Smooth muscle cell (in vitro differentiated cells): ENCODE measurements around the gene PPP2R3A. TPM values are rescaled to one million over a fixed set of nuclear protein-coding genes. Genes with fewer than 3 reads are reported as not detected.

ENCODE experiments used
- DNase-seq: peaks from one replicate; lab custom pipeline; 2025; ENCODE audit not compliant: unreplicated experiment; lab: John Stamatoyannopoulos, UW
- H2AFZ ChIP-seq: fragments of 200-600 bp; sonication (generic); 2 replicates; pipeline ENCODE4 v1.6.0; 2016; ENCODE audit warnings: antibody characterized with exemption, low read depth, mild to moderate bottlenecking
- H3F3A ChIP-seq: fragments of 200-600 bp; sonication (generic); 2 replicates; pipeline ENCODE4 v1.6.0; 2017; ENCODE audit warnings: antibody characterized with exemption, low read depth
- H3K27ac ChIP-seq: fragments of 200-600 bp; sonication (generic); 2 replicates; pipeline ENCODE4 v1.5.1; 2016; ENCODE audit warnings: low read depth, mild to moderate bottlenecking
- H3K27me3 ChIP-seq: fragments of 200-600 bp; sonication (generic); 2 replicates; pipeline ENCODE4 v1.6.1; 2016; ENCODE audit warnings: low read depth, mild to moderate bottlenecking
- H3K36me3 ChIP-seq: fragments of 200-600 bp; sonication (generic); 2 replicates; pipeline ENCODE4 v1.5.1; 2016; ENCODE audit warnings: low read depth
- H3K4me1 ChIP-seq: fragments of 200-600 bp; sonication (generic); 2 replicates; pipeline ENCODE4 v1.5.1; 2016; ENCODE audit warnings: low read depth
- H3K4me2 ChIP-seq: fragments of 200-600 bp; sonication (generic); 2 replicates; pipeline ENCODE4 v1.6.0; 2016; ENCODE audit warnings: mild to moderate bottlenecking
- H3K4me3 ChIP-seq: fragments of 200-600 bp; sonication (generic); 2 replicates; pipeline ENCODE4 v1.5.1; 2016; ENCODE audit warnings: mild to moderate bottlenecking
- H3K79me2 ChIP-seq: fragments of 200-600 bp; sonication (generic); 2 replicates; pipeline ENCODE4 v1.6.0; 2016; ENCODE audit warnings: low read depth, mild to moderate bottlenecking
- H3K9ac ChIP-seq: fragments of 200-600 bp; sonication (generic); 2 replicates; pipeline ENCODE4 v1.6.0; 2016; ENCODE audit warnings: low read depth
- H3K9me3 ChIP-seq: fragments of 200-600 bp; sonication (generic); replicated peaks from 2 replicates; pipeline ENCODE4 v1.5.1; 2016; ENCODE audit warnings: low read depth
- H4K20me1 ChIP-seq: fragments of 200-600 bp; sonication (generic); 2 replicates; pipeline ENCODE4 v1.6.0; 2016; ENCODE audit warnings: low read depth
- CTCF ChIP-seq: fragments of 200-600 bp; sonication (generic); IDR thresholded peaks from 2 replicates; pipeline ENCODE4 v1.5.1; 2017; ENCODE audit warnings: borderline replicate concordance, mild to moderate bottlenecking, antibody characterized with exemption; ENCODE audit not compliant: insufficient read depth, poor library complexity, severe bottlenecking
- WGBS: methylation state at CpG from one replicate; pipeline ENCODE4 v1.1.7; 2016; ENCODE audit warnings: low lambda C conversion rate; 5-methylcytosine and 5-hydroxymethylcytosine counted together
- polyA plus RNA-seq: library from polyadenylated mRNA; unstranded; fragments of >200 nt; fragmentation: Nextera tagmentation; extraction: Ambion mirVana; gene quantifications from 2 replicates; pipeline ENCODE4 v1.2.1, GENCODE V29; 2016
- total RNA-seq: library from RNA; depleted of rRNA; stranded (reverse); fragments of >200 nt; gene quantifications from 2 replicates; pipeline ENCODE4 v1.2.3, GENCODE V29; 2014

The PPP2R3A gene
- total and polyA plus RNA-seq, 2 experiments from 2014 or later = 8.0 to 24.7 TPM

GRCh38 chr3:135981701-135982403 lies 16.3 kb downstream of the PPP2R3A start:
- Histone ChIP-seq H3K27ac (no peak overlapping the region), H3K27me3 (no peaks in the 10 kb centered on the region), H3K4me1 (no peaks in the 10 kb centered on the region), H3K4me3 (no peak overlapping the region), H3K36me3 (no peaks in the 10 kb centered on the region), H3K9ac (no peak overlapping the region), H3K79me2 (peaks cover 93% of the 10 kb centered on the region), H3K9me3 (no peaks in the 10 kb centered on the region), H3K4me2 (no peak overlapping the region), H3F3A (peaks cover 4% of the 10 kb centered on the region), H2AFZ (no peak overlapping the region), H4K20me1 (peaks cover 59% of the 10 kb centered on the region)
- TF ChIP-seq CTCF = no peak
- no peak for DNase-seq
- WGBS = 96% methylated on average over 4 of the region's 4 CpGs

GRCh38 chr3:135982404-135982761 lies 16.9 kb downstream of the PPP2R3A start:
- no peak for TF ChIP-seq CTCF
- DNase-seq = no peak
- 95% methylated on average over 1 of the region's 1 CpG for WGBS

DNA sequence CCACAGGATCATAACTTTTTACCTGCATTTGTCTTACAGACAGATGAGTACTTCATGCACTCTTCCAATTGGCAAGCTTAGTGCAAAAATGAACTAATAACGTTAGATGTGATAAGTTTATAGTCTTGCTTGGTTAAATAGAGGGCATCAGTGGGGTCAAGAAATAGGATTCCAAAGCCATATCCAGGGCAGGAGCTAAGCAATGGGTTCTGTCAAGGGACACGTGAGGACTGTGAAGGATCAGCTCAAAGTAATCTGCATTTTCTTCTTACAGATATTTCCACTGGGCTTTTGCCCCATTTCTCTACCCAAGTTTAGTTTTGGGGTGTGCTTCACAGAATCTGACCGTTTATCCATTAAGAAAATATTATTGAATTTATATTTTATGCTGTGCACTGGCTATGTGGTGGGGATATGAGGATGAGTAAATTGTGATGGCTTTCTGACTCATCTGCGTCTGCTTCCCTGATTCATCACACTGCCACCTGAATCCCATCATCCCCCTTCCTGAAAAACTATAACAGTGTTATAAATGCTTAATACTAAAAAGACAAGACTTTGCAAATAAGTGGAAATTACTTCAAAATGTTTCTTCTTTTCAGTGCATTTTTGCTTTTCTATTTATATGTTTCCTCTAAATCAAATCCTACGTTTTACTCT lies 17.5 kb downstream of the PPP2R3A start:
- no peaks in the 10 kb centered on the region for H3K4me1 ChIP-seq
- no peak overlapping the region for H3K4me3 ChIP-seq
- H3K79me2 ChIP-seq = peaks cover 86% of the 10 kb centered on the region
- no peak for TF ChIP-seq CTCF
- H3K36me3 ChIP-seq = no peaks in the 10 kb centered on the region
- peaks cover 49% of the 10 kb centered on the region for H4K20me1 ChIP-seq
- no peak overlapping the region for H3K4me2 ChIP-seq
- H3K27ac ChIP-seq = peak overlapping the region; percentile 56
- WGBS = 65% methylated on average over 5 of the region's 5 CpGs
- H3K9me3 ChIP-seq = no peaks in the 10 kb centered on the region
- no peak overlapping the region for H3K9ac ChIP-seq
- H2AFZ ChIP-seq = no peak overlapping the region
- no peak for DNase-seq
- no peaks in the 10 kb centered on the region for H3K27me3 ChIP-seq
- H3F3A ChIP-seq = peaks cover 4% of the 10 kb centered on the region

More at GRCh38 chr3:135982404-135982761, 16.9 kb downstream of the PPP2R3A start:
- no peak overlapping the region for H3K4me3 ChIP-seq
- no peaks in the 10 kb centered on the region for H3K27me3 ChIP-seq
- no peak overlapping the region for H3K9ac ChIP-seq
- H3K4me2 ChIP-seq = no peak overlapping the region
- H3F3A ChIP-seq = peaks cover 4% of the 10 kb centered on the region
- H3K79me2 ChIP-seq = peaks cover 93% of the 10 kb centered on the region
- H3K4me1 ChIP-seq = no peaks in the 10 kb centered on the region
- no peak overlapping the region for H2AFZ ChIP-seq
- H3K9me3 ChIP-seq = no peaks in the 10 kb centered on the region
- H4K20me1 ChIP-seq = peaks cover 56% of the 10 kb centered on the region
- no peak overlapping the region for H3K27ac ChIP-seq
- H3K36me3 ChIP-seq = no peaks in the 10 kb centered on the region
